ENCODE results near the gene GNL1. TPM values are rescaled to one million over a fixed set of nuclear protein-coding genes. Genes with fewer than 3 reads are reported as not detected.
A peak's percentile ranks its signal among the peaks of the same experiment; 100 is the strongest.

Gene GNL1
- total RNA-seq, 3 donors from 2014 or later (not counting 1 experiment from before 2014, with no cell fraction given): 137 to 208 (median 187) TPM

GRCh38 chr6:30541515-30542403 is 14.5 kb downstream of the GNL1 start:
- ATAC-seq: peak; percentile 72 to 83 (median 72)
- under 1% methylated on average over 23 of the region's 23 CpGs for WGBS (ENCODE audit: insufficient coverage)

DNA sequence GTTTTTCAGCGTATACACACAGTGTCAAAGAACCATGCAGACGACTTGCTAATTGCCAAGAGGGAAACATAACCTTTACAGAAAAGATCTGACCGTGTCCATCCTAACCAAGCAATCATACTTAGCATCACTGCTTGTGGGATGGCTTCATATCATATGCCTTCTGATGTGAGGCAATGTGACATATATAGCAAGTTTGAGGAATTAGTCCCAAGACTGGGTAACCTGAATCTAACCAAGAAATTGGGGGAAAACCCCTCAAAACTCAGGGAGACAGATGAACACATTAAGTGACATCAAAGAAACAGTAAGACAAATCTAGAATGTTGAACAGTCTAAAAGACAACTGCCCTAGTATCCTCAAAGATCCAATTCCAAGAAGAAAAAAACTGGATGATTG is 18.4 kb downstream of the GNL1 start:
- Mint-ChIP-seq H3K4me1 (peaks cover 14 to 15% of the 10 kb centered on the region in 2 donors), H3K9me3 (no peaks in the 10 kb centered on the region), H3K36me3 (no peaks in the 10 kb centered on the region), H3K27me3 (ENCODE audit: low read depth in 2 of 2) (no peaks in the 10 kb centered on the region), H3K27ac (no peak overlapping the region), H3K4me3 (no peak overlapping the region)
- H3K4me3 ChIP-seq (ENCODE audit: low read length): no peak overlapping the region
- no peak overlapping the region for H3K27ac ChIP-seq (ENCODE audit: low read length)
- DNase-seq (no peak), ATAC-seq (no peak)
- WGBS (ENCODE audit: insufficient coverage): 80% methylated on average over 3 of the region's 3 CpGs
- H3K9me3 ChIP-seq (ENCODE audit: control insufficient read depth, insufficient read depth, low read length): no peaks in the 10 kb centered on the region
- H3K36me3 ChIP-seq (ENCODE audit: control insufficient read depth, insufficient read depth, low read length): no peaks in the 10 kb centered on the region
- no peak for TF ChIP-seq CTCF (IDR thresholded peaks at IDR 0.05)
- no peaks in the 10 kb centered on the region for H3K27me3 ChIP-seq (ENCODE audit: control insufficient read depth, insufficient read depth, low read length)
- H3K4me1 ChIP-seq (ENCODE audit: control insufficient read depth, insufficient read depth, low read length): peaks cover 15% of the 10 kb centered on the region
- intact Hi-C loops (cut with micrococcal nuclease): no loop called here

More at GRCh38 chr6:30541515-30542403, 14.5 kb downstream of the GNL1 start:
- Histone ChIP-seq H3K4me1 (ENCODE audit: control insufficient read depth, insufficient read depth, low read length) (peaks cover 30% of the 10 kb centered on the region), H3K9me3 (ENCODE audit: control insufficient read depth, insufficient read depth, low read length) (no peaks in the 10 kb centered on the region), H3K27ac (ENCODE audit: low read length) (peak overlapping the region; percentile 32), H3K36me3 (ENCODE audit: control insufficient read depth, insufficient read depth, low read length) (peaks cover 13% of the 10 kb centered on the region), H3K4me3 (ENCODE audit: low read length) (peak overlapping the region; percentile 4), H3K27me3 (ENCODE audit: control insufficient read depth, insufficient read depth, low read length) (no peaks in the 10 kb centered on the region)
- intact Hi-C loops (cut with micrococcal nuclease): loop anchor here (1.0 to 5.0 kb wide), 3 partner anchors 56 to 131 kb away; partner anchors contain the start of genes DHX16, MRPS18B and PPP1R10
- Mint-ChIP-seq H3K36me3 (no peaks in the 10 kb centered on the region), H3K9me3 (no peaks in the 10 kb centered on the region), H3K4me3 (peak overlapping the region; percentile 86), H3K27me3 (ENCODE audit: low read depth in 2 of 2) (no peaks in the 10 kb centered on the region), H3K27ac (peak overlapping the region; percentile 69 to 81), H3K4me1 (peaks cover 32 to 34% of the 10 kb centered on the region in 2 donors)
- DNase-seq: peak; percentile 76 to 94
- TF ChIP-seq CTCF (IDR thresholded peaks at IDR 0.05): peak; percentile 94

GRCh38 chr6:30533460-30534294 is 22.6 kb downstream of the GNL1 start:
- no peaks in the 10 kb centered on the region for H3K27me3 Mint-ChIP-seq (ENCODE audit: low read depth in 2 of 2)
- no peak for TF ChIP-seq CTCF (IDR thresholded peaks at IDR 0.05)
- intact Hi-C loops (cut with micrococcal nuclease): loop anchor here (2.0 kb wide), 1 partner anchor 17 kb away; no protein-coding TSS in a partner anchor
- no peaks in the 10 kb centered on the region for H3K9me3 Mint-ChIP-seq
- no peaks in the 10 kb centered on the region for H3K9me3 ChIP-seq (ENCODE audit: control insufficient read depth, insufficient read depth, low read length)
- no peaks in the 10 kb centered on the region for H3K27me3 ChIP-seq (ENCODE audit: control insufficient read depth, insufficient read depth, low read length)
- H3K27ac Mint-ChIP-seq: peak overlapping the region; percentile 14 to 80
- peaks cover 12 to 17% of the 10 kb centered on the region in 2 donors for H3K4me1 Mint-ChIP-seq
- H3K4me3 ChIP-seq (ENCODE audit: low read length): no peak overlapping the region
- no peak overlapping the region for H3K27ac ChIP-seq (ENCODE audit: low read length)
- DNase-seq (peak in 1 of 2 donors; percentile 66), ATAC-seq (peak in 1 of 3 donors; percentile 50)
- no peaks in the 10 kb centered on the region for H3K36me3 Mint-ChIP-seq
- H3K36me3 ChIP-seq (ENCODE audit: control insufficient read depth, insufficient read depth, low read length): no peaks in the 10 kb centered on the region
- peaks cover 26% of the 10 kb centered on the region for H3K4me1 ChIP-seq (ENCODE audit: control insufficient read depth, insufficient read depth, low read length)
- peak overlapping the region; percentile 68 for H3K4me3 Mint-ChIP-seq
- WGBS (ENCODE audit: insufficient coverage): 75% methylated on average over 14 of the region's 15 CpGs

Measured in natural killer cell (primary cell).